GM12878 (cell line): ENCODE measurements around the gene IPP. TPM values are rescaled to one million over a fixed set of nuclear protein-coding genes. Genes with fewer than 3 reads are reported as not detected.
A peak's percentile ranks its signal among the peaks of the same experiment; 100 is the strongest.

Experiments used
- EP300 ChIP-seq, 2 experiments: fragments of 150-350 bp in 1 of 2; IDR thresholded peaks; 2 replicates each; pipeline ENCODE4 v1.6.1; 2011 to 2012; ENCODE audit warnings: low read depth in 2 of 2, low read length in 2 of 2, borderline replicate concordance in 1 of 2, improper control_type of control experiment in 1 of 2, inconsistent platforms in 1 of 2; ENCODE audit not compliant: control insufficient read depth in 1 of 2
- HCFC1 ChIP-seq: fragments of 150-350 bp; IDR thresholded peaks from 2 replicates; pipeline ENCODE4 v1.6.1; 2014; ENCODE audit warnings: low read length
- MTA3 ChIP-seq: IDR thresholded peaks from 2 replicates; pipeline ENCODE4 v1.6.1; 2012; ENCODE audit warnings: low read length, inconsistent platforms, borderline replicate concordance
- NFIC ChIP-seq: IDR thresholded peaks from 2 replicates; pipeline ENCODE4 v1.6.1; 2012; ENCODE audit warnings: low read depth, mild to moderate bottlenecking, inconsistent platforms, low read length, moderate library complexity
- PML ChIP-seq: IDR thresholded peaks from 2 replicates; pipeline ENCODE4 v1.6.1; 2012; ENCODE audit warnings: low read length, inconsistent platforms
- RELA ChIP-seq: fragments of 450-650 bp; IDR thresholded peaks from 2 replicates; pipeline ENCODE4 v1.8.0; 2014; ENCODE audit warnings: borderline replicate concordance; ENCODE audit not compliant: partially characterized antibody
- SIN3A ChIP-seq: IDR thresholded peaks from 2 replicates; pipeline ENCODE4 v1.6.1; 2012; ENCODE audit warnings: low read depth, low read length, improper control_type of control experiment
- SREBF2 ChIP-seq: IDR thresholded peaks from 2 replicates; pipeline ENCODE4 v1.6.1; 2012; ENCODE audit warnings: mild to moderate bottlenecking, low read length
- polyA plus RNA-seq, 11 experiments: library from polyadenylated mRNA; depleted of rRNA in 4 of 11; unstranded in 6 of 11; stranded (reverse) in 5 of 11; fragments of >200 nt; fragmentation: Nextera tagmentation in 4 of 11; fragmentation: Illumina TruSeq in 1 of 11; extraction: Ambion mirVana in 4 of 11; extraction: Trizol in 1 of 11; gene quantifications; 1 replicate in 1 of 11; 2 replicates in 10 of 11; pipeline versions ENCODE4 v1.2.1 to v1.2.3, GENCODE V29; 2011 to 2016; ENCODE audit warnings: inconsistent platforms in 2 of 11, missing spikeins in 2 of 11, low read depth in 1 of 11
- total RNA-seq, 4 experiments: library from RNA; depleted of rRNA in 3 of 4; stranded (reverse); fragments of >200 nt in 3 of 4; fragmentation: Illumina TruSeq in 1 of 4; extraction: Trizol in 1 of 4; gene quantifications; 2 replicates each; pipeline versions ENCODE4 v1.2.1 to v1.2.3, GENCODE V29; 2013 to 2021
- TF ChIP-seq, protein P1 (sequence below): fragments of 450-650 bp; IDR thresholded peaks from 2 replicates; pipeline ENCODE4 v1.6.1; 2018; ENCODE audit warnings: mild to moderate bottlenecking, low read depth, moderate library complexity; ENCODE audit not compliant: partially characterized antibody

Gene IPP
- total and polyA plus RNA-seq, 10 of the 15 experiments (the other 5 are each of a cell fraction or from before 2014, with no cell fraction given) = 4.7 to 15.0 (median 10.4) TPM

DNA sequence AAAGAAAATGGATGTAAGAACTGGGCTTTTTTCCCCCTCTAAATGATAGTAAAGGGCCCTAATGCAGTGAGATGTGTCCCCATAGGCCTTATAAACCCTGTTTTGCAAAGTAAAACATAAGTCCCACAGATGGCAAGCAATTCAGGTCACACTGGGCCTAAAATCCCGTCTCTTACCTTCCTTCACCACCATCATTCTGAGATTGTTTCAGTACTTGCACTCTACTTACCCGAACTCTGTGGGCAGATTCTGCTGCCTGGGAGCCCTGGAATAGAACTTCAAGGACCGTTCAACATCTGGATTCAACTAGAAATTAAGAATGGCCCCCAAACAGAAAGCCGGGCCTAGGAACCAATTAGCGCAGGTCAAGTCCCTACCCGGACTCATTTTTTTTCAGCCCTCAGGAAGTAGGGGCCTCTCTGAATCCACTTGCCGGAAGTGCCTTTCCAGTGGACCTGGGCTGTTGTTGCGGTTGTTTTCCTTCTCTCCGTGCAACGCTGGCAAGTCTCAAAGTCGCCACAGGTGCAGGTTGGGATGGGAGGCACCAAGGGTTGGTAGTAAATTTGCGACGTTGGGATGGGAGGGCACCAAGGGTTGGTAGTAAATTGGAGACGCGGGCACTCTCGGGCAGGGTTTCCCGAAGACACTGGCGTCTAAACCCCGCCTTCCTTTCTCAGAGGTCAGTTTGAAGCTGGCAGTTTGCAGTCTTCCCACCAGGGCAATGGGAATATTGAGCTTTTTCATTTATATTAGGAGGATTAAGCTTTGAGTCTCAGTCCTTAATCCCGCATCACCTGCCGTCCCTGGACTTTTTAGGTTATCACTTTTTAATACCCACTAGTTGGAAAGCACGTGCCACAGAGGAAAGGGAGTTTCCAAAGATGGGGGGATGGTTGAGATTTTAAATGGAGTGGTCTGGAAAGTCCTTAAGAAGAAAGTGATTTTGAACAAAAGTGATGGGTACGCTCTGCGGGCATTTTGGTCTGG, 62.4 kb downstream of the IPP start, which contains the start of gene TMEM69 (continued):
- peak; percentile 65 for TF ChIP-seq NFIC
- TF ChIP-seq PML = peak; percentile 63
- TF ChIP-seq HCFC1 = peak; percentile 79
- TF ChIP-seq, protein P1, sequence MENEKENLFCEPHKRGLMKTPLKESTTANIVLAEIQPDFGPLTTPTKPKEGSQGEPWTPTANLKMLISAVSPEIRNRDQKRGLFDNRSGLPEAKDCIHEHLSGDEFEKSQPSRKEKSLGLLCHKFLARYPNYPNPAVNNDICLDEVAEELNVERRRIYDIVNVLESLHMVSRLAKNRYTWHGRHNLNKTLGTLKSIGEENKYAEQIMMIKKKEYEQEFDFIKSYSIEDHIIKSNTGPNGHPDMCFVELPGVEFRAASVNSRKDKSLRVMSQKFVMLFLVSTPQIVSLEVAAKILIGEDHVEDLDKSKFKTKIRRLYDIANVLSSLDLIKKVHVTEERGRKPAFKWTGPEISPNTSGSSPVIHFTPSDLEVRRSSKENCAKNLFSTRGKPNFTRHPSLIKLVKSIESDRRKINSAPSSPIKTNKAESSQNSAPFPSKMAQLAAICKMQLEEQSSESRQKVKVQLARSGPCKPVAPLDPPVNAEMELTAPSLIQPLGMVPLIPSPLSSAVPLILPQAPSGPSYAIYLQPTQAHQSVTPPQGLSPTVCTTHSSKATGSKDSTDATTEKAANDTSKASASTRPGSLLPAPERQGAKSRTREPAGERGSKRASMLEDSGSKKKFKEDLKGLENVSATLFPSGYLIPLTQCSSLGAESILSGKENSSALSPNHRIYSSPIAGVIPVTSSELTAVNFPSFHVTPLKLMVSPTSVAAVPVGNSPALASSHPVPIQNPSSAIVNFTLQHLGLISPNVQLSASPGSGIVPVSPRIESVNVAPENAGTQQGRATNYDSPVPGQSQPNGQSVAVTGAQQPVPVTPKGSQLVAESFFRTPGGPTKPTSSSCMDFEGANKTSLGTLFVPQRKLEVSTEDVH = peak; percentile 93
- TF ChIP-seq RELA = peak; percentile 49
- 0 out of 2 replicates have a peak, but pooled peaks have one; percentile 26 for TF ChIP-seq SREBF2
- peak; percentile 93; the same call in 1 of the 2 replicates for TF ChIP-seq MTA3
- 0 out of 4 replicates have a peak, but pooled peaks of 1 of the 2 experiments have one; percentile 40 for TF ChIP-seq EP300 (IDR thresholded peaks at IDR 0.05; ENCODE audit: borderline replicate concordance in 1 of 2, control insufficient read depth in 1 of 2, low read depth in 2 of 2, low read length in 2 of 2)
- TF ChIP-seq SIN3A = peak; percentile 88
